GM21717 (cell line): ENCODE measurements around the gene FOXL2NB.
A peak's percentile ranks its signal among the peaks of the same experiment; 100 is the strongest.
"Not testable (repeated sequence)": the region's sequence is repeated elsewhere in the genome, so short reads cannot be mapped to it uniquely, and the experiment has no call there.

Experiments used
- ATAC-seq: cut with Tn5 transposase; IDR thresholded peaks from one replicate; pipeline ENCODE4 v1.9.1; 2021; ENCODE audit warnings: mild to moderate bottlenecking, moderate library complexity; ENCODE audit not compliant: unreplicated experiment

The FOXL2NB gene

DNA sequence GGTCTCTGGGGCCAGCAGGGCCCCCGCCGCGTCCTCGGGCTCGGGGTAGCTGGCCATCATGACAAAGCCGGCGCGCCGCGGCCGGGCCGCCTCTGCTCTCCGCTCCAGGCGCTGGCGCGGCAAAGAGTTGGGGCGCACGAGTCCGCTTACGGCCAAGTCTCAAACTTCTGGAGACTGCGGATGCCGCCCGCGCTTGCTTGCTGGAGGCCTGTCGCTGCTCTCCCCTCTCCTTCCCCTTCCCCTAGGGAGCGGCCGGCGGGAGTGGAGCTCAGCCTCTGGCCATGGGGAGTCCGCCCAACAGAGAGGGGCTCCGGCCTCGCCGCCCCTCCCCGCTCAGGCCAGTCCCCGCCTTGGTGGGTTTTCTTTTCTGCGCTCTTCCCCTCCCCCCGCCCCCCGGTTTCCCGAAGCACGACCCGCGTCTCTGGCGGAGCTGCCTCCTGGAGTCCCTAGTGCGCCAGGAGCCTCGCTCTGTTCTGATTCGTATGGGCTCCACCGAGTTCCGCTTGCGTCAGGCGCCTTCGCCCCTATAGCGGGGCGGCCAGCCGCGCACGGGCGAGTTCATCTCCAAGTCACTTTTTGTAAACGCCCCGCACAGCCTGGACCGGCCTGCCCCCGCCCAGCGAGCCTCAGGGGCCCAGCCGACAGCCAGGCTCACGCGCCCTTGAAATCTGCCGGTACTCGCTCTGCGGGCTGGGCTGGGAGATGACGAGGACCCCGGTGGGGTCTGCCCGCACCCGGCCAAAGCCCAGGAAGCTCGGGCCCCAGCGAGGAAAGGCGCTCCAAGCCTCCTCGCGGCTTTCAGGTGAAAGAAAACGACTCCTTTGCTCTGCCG lies at the start of gene FOXL2NB, which contains the start of gene FOXL2:
Gene FOXL2NB (plus strand): TSS at position 555 of the 832 bp plus-strand sequence. CDS start 148 bp downstream, at position 703.
Gene FOXL2 (minus strand): TSS at position 475 of the 832 bp plus-strand sequence. CDS start 415 bp downstream, at position 60.
- no peak for ATAC-seq

DNA sequence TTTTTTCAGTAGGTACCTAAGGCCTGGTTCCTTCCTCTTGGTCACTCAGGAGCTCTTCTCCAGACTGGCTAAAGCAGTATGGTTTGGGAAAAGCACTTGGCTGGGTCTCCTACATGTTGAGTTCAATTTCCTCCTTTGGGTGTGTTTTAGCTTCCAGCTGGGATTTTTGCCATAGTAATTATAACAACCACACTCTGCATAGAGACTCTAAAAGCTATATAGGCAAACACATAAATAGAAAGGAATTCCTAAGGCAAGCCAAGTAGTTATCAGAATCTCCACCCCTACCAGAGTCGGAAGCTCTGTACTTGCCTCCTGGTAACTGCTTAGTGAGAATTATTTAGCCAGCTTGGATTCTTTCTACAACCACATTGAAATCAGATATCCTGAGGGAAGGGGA lies 48.7 kb upstream of the FOXL2NB start:
- no peak for ATAC-seq

DNA sequence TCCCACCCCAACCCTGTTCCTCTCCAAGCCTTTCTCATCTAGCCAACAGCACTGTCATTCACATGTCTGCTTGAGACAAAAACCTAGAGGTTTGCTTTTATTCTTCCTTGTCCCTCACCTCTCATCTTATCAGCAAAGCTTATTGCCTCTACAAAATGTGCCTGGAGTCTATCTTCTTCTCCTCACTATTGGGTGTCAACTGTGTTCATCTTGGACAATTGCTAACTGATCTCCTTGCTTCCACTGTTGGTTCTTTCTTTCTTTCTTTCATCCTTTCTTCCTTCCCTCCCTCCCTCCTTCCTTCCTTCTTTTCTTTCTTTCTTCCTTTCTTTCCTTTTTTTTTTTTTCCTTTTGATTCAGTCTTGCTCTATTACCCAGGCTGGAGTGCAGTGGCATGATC lies 48.3 kb upstream of the FOXL2NB start:
- no peak for ATAC-seq

DNA sequence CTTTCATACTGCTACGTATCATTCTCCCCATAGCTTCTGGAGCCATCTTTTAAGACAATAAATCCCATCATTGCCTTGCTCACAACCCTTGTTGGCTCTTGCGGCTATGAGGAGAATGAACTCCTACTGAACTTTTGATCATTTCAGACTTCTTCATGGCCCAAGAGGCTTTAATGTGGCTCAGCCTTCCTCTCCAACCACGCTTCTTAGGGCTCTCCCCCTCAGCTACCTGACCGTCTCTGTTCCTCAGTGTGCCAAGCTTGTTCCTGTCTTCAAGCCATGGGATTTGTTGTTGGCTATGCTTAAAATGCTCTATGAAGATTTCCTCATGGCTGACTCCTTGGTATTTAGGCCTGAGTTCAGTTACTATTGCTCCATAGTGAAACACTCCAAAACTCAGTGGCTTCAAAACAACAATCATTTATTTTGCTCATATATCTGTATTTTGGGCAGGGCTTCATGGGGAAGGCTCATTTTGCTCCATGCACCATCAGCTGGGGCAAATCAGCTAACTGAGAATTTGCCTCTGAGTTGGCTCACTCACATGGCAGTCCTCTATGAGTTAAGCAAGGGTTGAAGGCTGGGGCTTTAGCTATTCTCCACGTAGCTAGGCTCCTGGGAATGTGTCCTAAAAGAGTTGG lies 47.5 kb upstream of the FOXL2NB start:
- no peak for ATAC-seq

DNA sequence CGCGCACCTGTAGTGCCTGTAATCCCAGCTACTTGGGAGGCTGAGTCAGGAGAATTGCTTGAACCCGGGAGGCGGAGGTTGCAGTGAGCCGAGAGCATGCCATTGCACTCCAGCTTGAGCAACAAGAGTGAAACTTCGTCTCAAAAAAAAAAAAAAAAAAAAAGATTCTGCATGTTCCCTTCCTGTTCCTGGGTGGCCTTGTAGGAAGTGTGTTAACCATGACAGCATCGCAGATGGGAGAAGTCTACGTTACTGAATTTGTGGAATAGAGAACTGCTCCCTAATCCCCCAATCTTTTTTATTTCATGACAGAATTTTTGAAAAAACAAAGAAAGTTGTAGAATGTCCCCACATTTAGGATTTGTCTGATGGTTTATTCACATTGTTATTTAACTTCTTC lies 45.5 kb upstream of the FOXL2NB start:
- ATAC-seq = no peak

DNA sequence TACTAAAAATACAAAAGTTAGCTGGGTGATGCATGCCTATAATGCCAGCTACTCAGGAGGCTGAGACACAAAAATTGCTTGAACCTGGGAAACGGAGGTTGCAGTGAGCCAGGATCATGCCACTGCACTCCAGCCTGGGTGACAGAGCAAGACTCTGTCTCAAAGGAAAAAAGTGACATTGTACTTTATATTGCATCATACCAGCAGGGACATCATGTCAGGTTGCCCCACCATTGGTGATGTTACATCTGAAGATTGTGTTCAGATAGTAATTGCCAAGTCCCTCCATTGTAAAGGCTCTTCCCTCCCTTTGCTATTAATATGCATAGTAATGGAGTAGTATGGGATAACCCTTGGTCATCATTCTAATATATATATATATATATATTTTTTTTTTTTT lies 44.8 kb upstream of the FOXL2NB start:
- no peak for ATAC-seq

DNA sequence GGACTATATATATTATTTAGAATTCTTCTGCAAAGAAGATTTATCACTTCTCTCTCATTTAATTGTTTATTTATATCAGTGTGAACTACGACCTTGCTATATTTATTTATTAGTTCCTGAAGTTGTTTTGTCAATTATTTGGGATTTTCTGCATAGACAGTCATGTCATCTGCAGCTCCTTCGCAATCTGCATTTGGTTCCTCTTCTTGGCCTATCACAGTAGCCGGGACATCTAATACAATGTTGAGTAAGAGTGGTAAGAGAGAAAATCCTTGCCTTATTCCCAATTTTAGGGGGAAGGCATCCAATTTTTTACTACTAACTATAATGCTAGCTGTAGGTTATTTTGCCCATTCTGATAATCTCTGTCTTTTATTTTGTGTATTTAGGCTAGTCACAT lies 39.5 kb upstream of the FOXL2NB start:
- ATAC-seq = no peak

DNA sequence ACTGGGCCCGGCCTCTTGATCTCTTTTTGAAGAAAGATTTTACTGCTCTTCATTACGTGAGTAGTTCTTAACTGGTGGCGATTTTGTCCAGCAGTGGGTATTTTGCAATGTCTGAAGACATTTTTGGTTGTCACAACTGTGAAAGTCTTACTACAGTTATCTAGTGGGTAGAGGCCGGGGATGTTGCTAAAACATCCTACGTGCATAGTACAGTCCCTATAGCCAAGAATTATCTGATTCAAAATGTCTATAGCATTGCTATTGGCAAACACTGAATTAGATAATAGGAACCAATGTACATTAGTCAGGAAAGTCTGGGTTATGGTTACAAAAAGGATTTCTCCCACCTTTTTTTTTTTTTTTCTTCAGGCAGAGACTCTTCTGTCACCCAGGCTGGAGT lies 38.2 kb upstream of the FOXL2NB start:
- ATAC-seq = no peak

DNA sequence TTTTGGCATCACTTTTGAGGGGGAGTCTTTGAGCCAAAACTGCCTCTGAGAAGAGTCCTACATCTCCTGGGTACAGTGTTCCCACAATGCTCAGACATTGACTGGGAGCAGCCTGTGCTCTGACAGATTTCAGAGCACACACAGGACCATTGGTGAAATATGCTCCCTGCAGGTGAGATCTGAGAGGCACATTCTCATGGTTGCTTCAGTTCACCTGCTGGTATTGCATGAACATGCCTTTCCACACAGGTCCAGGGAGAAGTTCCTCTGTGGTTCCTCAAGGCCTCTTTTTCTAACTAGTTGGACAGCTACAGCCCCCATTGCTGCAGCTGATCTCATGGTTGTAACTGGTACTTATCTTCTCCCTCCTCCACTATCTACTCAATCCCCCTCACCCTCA lies 37.1 kb upstream of the FOXL2NB start:
- no peak for ATAC-seq

DNA sequence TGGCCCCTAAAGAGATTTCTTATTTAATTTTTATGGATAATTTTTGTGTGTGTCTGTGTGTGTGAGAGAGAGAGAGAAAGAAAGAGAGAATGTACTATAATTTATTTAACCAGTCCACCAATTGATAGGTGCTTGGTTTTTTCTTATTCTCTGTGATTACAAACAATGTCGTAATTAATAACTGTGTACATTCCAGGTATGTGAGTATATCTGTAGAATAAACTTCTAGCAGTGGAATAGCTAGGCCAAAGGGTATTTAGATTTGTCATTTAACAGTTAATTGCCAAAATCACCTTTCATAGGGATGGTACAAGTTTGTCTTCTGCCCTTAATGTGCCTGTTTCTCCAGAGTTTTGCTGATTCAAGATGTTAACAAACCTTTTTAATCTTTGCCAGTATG lies 35.4 kb upstream of the FOXL2NB start:
- no peak for ATAC-seq

DNA sequence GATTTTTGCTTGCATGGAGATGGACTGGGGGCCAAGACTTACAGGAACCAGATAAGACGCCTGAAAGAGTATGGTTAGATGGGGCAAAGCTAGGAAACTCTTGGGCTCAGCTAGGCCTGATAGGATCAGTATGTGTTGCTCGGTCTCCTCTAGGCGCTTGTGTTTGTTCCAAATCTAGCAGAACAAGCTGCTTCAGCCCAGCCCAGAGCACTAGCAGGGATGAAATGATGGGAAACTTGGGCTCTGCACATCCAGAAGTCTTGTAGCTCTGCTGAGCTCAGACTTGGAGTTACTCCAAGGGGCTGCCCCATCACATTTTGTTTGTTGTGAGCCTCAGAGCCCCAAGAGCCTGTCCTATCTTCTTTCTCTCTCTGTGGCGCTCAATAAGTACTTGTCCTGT lies 34.8 kb upstream of the FOXL2NB start:
- no peak for ATAC-seq

DNA sequence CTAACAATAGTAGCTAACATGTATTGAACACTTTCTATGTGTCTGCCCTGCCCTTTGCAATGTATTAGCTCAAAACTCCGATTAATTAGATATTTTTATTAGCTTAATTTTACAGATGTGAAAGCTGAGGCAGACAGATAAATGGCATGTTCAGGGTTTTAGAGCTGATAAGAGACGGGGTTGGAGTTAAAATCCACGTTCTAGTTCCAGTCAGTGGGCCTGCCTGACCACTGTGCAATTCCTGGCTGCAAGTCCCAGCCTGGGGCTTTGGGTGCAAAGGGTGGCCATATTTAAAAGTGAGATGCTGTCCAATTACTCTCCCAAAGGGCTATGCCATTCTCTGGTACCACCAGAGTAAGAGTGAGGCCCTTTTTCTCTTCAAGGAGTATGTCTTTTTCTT lies 33.3 kb upstream of the FOXL2NB start:
- no peak for ATAC-seq

DNA sequence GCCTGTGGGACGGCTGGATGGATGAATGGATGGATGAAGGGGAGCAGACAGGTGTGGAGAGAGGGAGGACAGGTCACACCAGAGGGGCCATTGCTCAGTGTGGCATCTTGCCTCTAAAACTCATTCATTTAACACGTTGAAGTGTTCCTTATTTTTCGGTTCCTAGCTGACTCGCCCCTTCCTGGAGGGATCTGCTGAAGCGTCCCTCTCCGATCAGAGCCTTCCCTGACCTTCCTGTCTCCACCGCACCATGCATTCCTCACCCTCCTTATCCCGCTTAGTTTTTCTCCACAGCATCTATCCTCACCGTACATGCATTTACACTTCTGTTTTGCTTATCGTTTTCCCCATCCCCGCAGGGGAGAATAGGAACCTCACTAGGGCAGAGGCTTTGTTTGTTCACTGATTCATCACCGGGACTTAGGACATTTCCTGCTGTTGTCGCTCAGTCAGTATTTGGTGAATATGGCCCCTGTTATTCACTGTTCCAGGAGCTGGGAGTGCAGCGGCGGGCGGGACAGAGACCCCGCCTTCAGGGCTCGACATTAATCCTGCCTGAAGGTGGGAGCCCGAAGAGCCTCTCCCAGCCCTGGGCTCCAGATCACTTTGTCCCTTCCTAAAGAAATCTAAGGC lies 32.0 kb upstream of the FOXL2NB start:
- no peak for ATAC-seq

DNA sequence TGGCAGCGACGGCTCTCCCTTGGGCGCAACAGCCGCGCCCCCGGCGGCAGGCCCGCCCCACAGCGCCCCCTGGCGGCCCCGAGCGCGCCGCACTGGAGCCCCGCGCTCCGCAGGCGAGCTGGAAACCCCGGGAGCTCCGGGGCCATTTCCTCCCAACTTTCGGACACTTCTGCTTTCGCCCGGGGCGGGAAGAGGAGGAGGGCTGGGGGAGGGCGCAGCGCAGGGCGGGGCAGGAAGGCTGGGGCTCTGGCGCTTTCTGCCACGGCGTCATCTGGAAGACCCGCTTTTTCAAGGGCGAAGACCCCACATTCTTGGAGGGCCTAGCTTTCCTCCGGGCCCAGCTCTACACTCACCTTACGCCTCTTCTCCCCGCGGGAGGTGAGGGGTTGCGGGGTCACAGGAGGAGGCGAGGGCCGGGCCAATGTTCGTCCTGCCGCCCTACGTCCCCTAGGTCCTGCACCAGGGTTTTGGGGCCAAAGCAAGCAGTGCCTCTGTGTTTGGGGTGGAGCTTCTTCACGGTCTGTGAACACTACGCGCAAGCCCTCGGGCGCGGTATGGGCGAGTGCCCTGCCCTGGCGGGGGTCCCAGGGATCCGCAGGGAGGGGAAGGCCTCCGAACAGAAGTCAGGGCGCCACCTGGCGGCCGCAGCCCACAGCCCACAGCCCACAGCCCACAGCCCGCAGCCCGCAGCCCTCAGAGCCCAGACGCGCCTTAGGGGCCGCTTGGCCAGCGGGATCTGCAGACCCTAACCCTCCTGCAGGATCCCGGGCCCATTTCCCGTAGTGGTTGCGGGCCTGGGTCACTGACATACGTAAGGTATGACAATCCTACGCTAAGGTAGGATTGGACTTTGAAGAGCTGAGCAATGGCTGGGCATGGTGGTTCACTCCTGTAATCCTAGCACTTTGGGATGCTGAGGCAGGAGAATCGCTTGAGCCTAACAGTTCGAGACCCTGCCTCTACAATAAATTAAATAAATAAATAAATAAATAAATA lies 31.2 kb upstream of the FOXL2NB start:
- peak; percentile 85 for ATAC-seq

DNA sequence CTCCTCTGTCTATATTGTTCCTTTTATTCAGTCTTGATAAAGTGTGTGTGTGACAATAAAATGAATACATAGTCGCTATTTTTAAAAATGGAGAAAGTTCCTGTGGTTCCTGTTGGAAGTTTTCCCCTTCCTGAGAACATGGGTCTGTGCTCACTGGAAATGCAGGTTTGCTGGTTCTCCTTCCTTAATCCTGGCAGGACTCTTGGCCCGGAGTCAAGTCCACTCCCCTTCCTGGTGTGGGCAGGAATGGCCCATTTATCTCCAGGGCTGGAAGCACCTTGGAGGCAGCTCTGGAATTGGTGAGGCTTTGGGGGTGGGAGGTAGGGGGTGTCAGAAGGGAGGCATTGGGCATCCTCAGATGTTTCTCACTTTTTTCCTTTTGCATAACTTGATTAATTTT lies 30.2 kb upstream of the FOXL2NB start:
- no peak for ATAC-seq

DNA sequence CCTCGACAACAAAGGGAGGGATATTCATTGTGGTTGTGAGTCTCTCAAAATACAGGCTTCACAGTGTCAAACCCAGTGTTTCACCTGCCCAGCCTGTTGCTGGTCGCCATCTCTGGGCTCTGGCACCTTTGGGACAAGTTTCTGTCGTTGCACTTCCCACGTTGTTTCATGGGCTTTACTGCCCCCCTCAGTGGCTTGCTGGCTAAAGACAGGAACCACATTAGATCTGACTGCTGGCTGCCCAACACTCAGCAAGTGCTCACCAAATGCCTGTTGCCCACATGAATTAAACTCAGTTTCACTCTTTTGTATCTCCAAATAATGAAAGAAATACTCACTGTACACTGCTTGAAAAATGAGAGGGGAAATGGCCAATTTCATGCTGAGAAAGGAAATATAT lies 27.7 kb upstream of the FOXL2NB start:
- no peak for ATAC-seq

DNA sequence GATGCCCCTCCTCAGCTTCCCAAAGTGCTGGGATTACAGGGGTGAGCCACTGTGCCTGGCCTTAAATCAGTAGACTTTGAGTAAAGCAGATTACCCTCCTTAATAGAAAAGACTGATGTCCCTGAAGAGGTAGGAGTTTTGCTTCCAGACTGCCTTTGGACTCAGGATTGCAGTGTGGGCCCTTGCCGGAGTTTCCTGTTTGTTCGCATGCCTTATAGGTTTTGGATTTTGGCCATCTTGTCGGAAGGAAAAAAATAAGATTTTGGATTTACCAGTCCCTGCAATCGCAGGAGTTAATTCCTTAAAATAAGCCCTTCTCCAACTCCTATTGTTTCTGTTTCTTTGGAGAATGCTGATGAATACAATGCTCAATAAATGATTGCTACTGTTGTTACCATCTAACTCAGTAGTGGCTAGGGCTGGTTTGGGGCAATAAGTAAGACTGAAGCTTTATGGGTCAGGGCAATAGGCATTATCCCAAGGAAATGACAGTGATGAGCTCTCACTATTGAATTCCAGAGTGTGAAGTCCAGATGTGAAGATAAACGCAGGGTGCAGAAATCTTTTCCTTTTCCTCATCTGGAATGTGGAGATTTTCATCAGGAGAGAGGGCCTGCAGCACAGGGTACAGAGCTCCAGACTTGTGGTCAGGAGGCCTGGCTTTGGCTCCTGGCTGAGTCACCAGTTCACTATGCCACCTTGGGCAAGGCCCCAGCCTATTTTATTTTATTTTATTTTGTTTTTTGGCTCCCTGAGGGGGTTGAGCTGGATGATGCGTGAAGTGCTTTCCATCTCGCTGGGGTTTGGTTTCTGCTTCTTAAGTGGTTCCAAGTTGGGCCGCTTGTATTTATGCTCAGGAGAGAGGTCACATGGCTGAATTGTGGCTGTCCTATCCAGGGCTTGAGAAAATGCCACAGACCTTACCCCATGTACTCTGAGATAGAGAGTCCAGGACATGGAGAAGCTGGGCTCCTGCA lies 25.4 kb upstream of the FOXL2NB start:
- ATAC-seq = no peak

DNA sequence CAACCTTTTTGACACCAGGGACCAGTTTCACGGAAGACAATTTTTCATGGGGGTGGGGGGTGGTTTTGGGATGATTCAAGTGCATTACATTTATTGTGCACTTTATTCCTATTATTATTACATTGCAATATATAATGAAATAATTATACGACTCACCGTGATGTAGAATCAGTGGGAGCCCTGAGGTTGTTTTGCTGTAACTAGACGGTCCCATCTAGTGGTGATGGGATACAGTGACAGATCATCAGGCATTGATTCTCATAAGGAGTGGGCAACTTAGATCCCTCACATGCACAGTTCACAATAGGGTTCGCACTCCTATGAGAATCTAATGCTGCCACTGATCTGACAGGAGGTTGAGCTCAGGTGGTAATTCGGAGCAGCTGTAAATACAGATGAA lies 24.6 kb upstream of the FOXL2NB start:
- not testable (repeated sequence) for ATAC-seq

DNA sequence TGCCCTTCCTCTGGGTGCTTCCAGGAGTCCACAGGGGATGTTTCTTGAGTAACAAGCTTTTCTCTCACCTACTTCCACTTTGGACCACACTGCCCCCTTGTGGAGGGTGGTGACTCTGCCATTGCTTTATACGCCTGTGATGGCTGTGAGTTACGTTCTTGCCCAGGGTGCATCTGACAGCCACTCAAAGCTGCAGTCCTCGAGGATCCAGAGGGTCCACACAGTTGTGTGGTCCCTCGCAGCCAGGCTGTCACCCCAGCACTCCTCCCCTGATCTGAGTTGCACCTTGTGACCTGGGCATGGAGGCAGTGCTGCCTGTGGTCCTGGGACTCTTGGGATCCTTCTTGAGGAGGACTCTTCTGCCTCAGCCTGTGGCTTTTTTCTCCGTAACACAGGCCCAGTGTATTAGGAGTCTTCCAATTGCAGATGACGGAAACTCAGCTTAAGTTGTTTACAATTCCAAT lies 23.5 kb upstream of the FOXL2NB start:
- ATAC-seq = peak; percentile 86
